Endothelial cell of umbilical vein (primary cell): Measurements from ENCODE around the gene ATP4A. TPM values are rescaled to one million over a fixed set of nuclear protein-coding genes. Genes with fewer than 3 reads are reported as not detected.

Source experiments
- BruUV-seq: library from RNA; stranded (reverse); fragments of 400-500 nt; replicated peaks from 2 replicates; lab custom pipeline; 2021; lab: Mats Ljungman, UMichigan
- CTCF ChIA-PET: fragments of 300-600, 350-600 bp; sonication (Branson Sonifier 250); formaldehyde crosslinking; loops from one replicate; lab custom pipeline; 2021; ENCODE audit warnings: antibody characterized with exemption, inconsistent platforms; lab: Charles Lee
- POLR2A ChIA-PET: fragments of 300-600, 350-600 bp; sonication (Branson Sonifier 250); formaldehyde crosslinking; loops from one replicate; lab custom pipeline; 2021; ENCODE audit warnings: antibody characterized with exemption, inconsistent platforms; lab: Charles Lee
- DNase-seq: peaks from one replicate; pipeline ENCODE4 v3.0.0-alpha.2; 2011; ENCODE audit warnings: low read depth, low spot score
- FAIRE-seq: peaks from 2 replicates; lab custom pipeline; 2011; peaks lifted over from hg19 to GRCh38; lab: Jason Lieb, UNC
- H2AFZ ChIP-seq: 2 replicates; pipeline ENCODE4 v1.6.0; 2012; ENCODE audit warnings: low read depth, low read length, control low read depth, inconsistent platforms
- H3K27ac ChIP-seq: 2 replicates; pipeline ENCODE4 v1.5.1; 2011; ENCODE audit warnings: low read depth, mild to moderate bottlenecking, control low read depth, low read length, moderate library complexity; ENCODE audit not compliant: insufficient read depth
- H3K27me3 ChIP-seq, 2 experiments: 2 replicates each; pipeline versions ENCODE4 v1.6.0 to v1.6.1; 2011; ENCODE audit warnings: low read length in 2 of 2, mixed read lengths in 1 of 2; ENCODE audit not compliant: control insufficient read depth in 2 of 2, insufficient read depth in 2 of 2
- H3K36me3 ChIP-seq, 2 experiments: 2 replicates in 1 of 2; 3 replicates in 1 of 2; pipeline ENCODE4 v1.5.1; 2011; ENCODE audit warnings: low read length in 2 of 2, mild to moderate bottlenecking in 1 of 2, moderate library complexity in 1 of 2; ENCODE audit not compliant: control insufficient read depth in 2 of 2, insufficient read depth in 2 of 2; ENCODE audit errors: extremely low read depth in 1 of 2
- H3K4me1 ChIP-seq: 3 replicates; pipeline ENCODE4 v1.5.1; 2011; ENCODE audit warnings: mild to moderate bottlenecking, low read length; ENCODE audit not compliant: control insufficient read depth, insufficient read depth; ENCODE audit errors: extremely low read depth
- H3K4me2 ChIP-seq: 2 replicates; pipeline ENCODE4 v1.6.1; 2011; ENCODE audit warnings: low read length, control low read depth, mixed read lengths; ENCODE audit not compliant: insufficient read depth
- H3K4me3 ChIP-seq, 3 experiments: fragments of 200-600 bp in 1 of 3; sonication (generic), shearing (Covaris generic) in 1 of 3; replicated peaks in 1 of 3; 2 replicates each; pipeline ENCODE4 v1.5.1; 2011 to 2016; ENCODE audit warnings: control low read depth in 3 of 3, low read length in 3 of 3, mild to moderate bottlenecking in 2 of 3, inconsistent platforms in 1 of 3, low read depth in 1 of 3, moderate library complexity in 1 of 3; ENCODE audit not compliant: insufficient read depth in 1 of 3
- H3K79me2 ChIP-seq: 2 replicates; pipeline ENCODE4 v1.6.0; 2012; ENCODE audit warnings: low read length, inconsistent platforms; ENCODE audit not compliant: control insufficient read depth, insufficient read depth
- H3K9ac ChIP-seq: replicated peaks from 2 replicates; pipeline ENCODE3; 2011; ENCODE audit warnings: low read length, control low read depth; ENCODE audit not compliant: insufficient read depth; ENCODE audit errors: extremely low read depth
- H3K9me1 ChIP-seq: replicated peaks from 3 replicates; pipeline ENCODE4 v1.6.0; 2011; ENCODE audit warnings: mild to moderate bottlenecking, low read length; ENCODE audit not compliant: control insufficient read depth, insufficient read depth; ENCODE audit errors: extremely low read depth
- H3K9me3 ChIP-seq: replicated peaks from 2 replicates; pipeline ENCODE4 v1.5.1; 2012; ENCODE audit warnings: low read length, inconsistent platforms; ENCODE audit not compliant: control insufficient read depth, insufficient read depth
- H4K20me1 ChIP-seq: replicated peaks from 2 replicates; pipeline ENCODE3; 2011; ENCODE audit warnings: mild to moderate bottlenecking, low read length; ENCODE audit not compliant: control insufficient read depth, insufficient read depth; ENCODE audit errors: extremely low read depth
- EZH2 ChIP-seq: IDR thresholded peaks from 2 replicates; pipeline ENCODE4 v1.6.1; 2012; ENCODE audit warnings: borderline replicate concordance, low read depth, mild to moderate bottlenecking, moderate library complexity, low read length, inconsistent platforms; ENCODE audit not compliant: severe bottlenecking
- FOS ChIP-seq: IDR thresholded peaks from 2 replicates; pipeline ENCODE4 v1.6.1; 2011; ENCODE audit warnings: mild to moderate bottlenecking, low read length, moderate library complexity, borderline replicate concordance; ENCODE audit not compliant: insufficient read depth
- GATA2 ChIP-seq: IDR thresholded peaks from 2 replicates; pipeline ENCODE4 v1.7.0; 2011; ENCODE audit warnings: low read depth, mild to moderate bottlenecking, moderate library complexity, mixed read lengths, low read length; ENCODE audit not compliant: insufficient read length, insufficient read depth
- JUN ChIP-seq: IDR thresholded peaks from 2 replicates; pipeline ENCODE4 v1.6.1; 2011; ENCODE audit warnings: borderline replicate concordance, low read depth; ENCODE audit not compliant: insufficient read length, insufficient read depth
- MYC ChIP-seq: IDR thresholded peaks from one replicate; pipeline ENCODE4 v1.6.1; 2011; ENCODE audit warnings: mild to moderate bottlenecking, low read depth, low read length
- POLR2A ChIP-seq: IDR thresholded peaks from 2 replicates; pipeline ENCODE4 v1.6.1; 2012; ENCODE audit warnings: low read depth, mild to moderate bottlenecking, control low read depth, low read length
- POLR2AphosphoS5 ChIP-seq: IDR thresholded peaks from 2 replicates; pipeline ENCODE4 v1.6.1; 2012; ENCODE audit warnings: low read depth, mild to moderate bottlenecking, control low read depth, low read length, moderate library complexity; ENCODE audit not compliant: insufficient read depth
- dilution Hi-C: fragments of 300-500 bp; cut with MboI; formaldehyde crosslinking; loops from one replicate; pipeline ENCODE4 v1.15.0; 2019; ENCODE audit warnings: low sequenced_read_pairs; ENCODE audit not compliant: extremely low pct_ligation_motif_present
- intact Hi-C: fragments of 100-400 bp; cut with micrococcal nuclease; formaldehyde crosslinking; loops from one replicate; pipeline ENCODE4 v1.10.0; 2022
- polyA plus RNA-seq, 4 experiments: library from polyadenylated mRNA; depleted of rRNA in 3 of 4; stranded (reverse) in 3 of 4; unstranded in 1 of 4; fragments of >200 nt; gene quantifications; 2 replicates each; pipeline versions ENCODE4 v1.2.1 to v1.2.3, GENCODE V29; 2011 to 2012; ENCODE audit warnings: missing spikeins in 1 of 4
- total RNA-seq: library from RNA; stranded (reverse); gene quantifications from 2 replicates; pipeline ENCODE4 v1.2.3, GENCODE V29; 2021
- TF ChIP-seq, protein P1 (sequence below): IDR thresholded peaks from 2 replicates; pipeline ENCODE4 v1.6.1; 2011; ENCODE audit not compliant: insufficient read depth, insufficient read length
- TF ChIP-seq, protein P2 (sequence below), 2 donors: IDR thresholded peaks; 1 replicate in 1 of 2; 2 replicates in 1 of 2; pipeline ENCODE4 v1.5.1; 2011; ENCODE audit warnings: low read length in 2 of 2, mild to moderate bottlenecking in 2 of 2, moderate library complexity in 2 of 2, control low read depth in 1 of 2, inconsistent platforms in 1 of 2, low read depth in 1 of 2; ENCODE audit not compliant: insufficient read depth in 1 of 2; ENCODE audit errors: extremely low read depth in 1 of 2

The ATP4A gene
- total and polyA plus RNA-seq, 2 donors (not counting 3 experiments of a cell fraction or from before 2014, with no cell fraction given) = not detected

DNA sequence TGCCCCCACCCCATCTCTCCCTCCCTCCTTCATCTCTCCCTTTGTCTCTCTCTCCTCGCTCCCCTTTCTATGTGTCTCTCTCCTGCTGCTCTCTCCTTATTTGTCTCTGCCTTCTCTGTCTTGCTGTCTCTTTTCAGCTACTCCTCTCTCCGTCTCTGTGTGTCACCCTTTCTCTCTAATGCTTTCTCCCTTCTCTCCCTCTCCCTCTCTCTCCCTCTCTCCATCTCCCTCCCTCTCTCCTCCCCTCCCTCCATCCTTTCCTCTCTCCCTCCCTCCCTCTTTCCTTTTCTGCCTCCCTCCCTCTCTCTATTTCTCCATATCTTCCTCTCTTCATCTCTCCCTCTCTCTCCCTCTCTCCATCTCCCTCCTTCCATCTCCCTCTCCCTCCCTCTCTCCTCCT is 682 bp downstream of the ATP4A start:
- ChIA-PET POLR2A (no interaction called here), CTCF (interaction anchor here (1.5 kb wide), 1 partner anchor 14 kb away, joined by 6 read pairs; no protein-coding TSS in a partner anchor)
- dilution Hi-C loops (no loop called here), intact Hi-C loops (no loop called here)
- H3K4me3 ChIP-seq = no peak overlapping the region
- no peak overlapping the region for H3K4me2 ChIP-seq
- peaks cover 0 to 4% of the 10 kb centered on the region in 2 experiments for H3K27me3 ChIP-seq
- H3K79me2 ChIP-seq = no peaks in the 10 kb centered on the region
- H3K9me3 ChIP-seq = no peaks in the 10 kb centered on the region
- BruUV-seq = no TSS peak
- no peaks in the 10 kb centered on the region for H3K4me1 ChIP-seq
- H2AFZ ChIP-seq = no peak overlapping the region
- DNase-seq = no peak
- FAIRE-seq = no peak
- no peak overlapping the region for H3K27ac ChIP-seq
- H3K36me3 ChIP-seq = no peaks in the 10 kb centered on the region
- TF ChIP-seq POLR2AphosphoS5 (no peak), JUN (no peak), MYC (no peak)
- H3K9ac ChIP-seq = no peak overlapping the region
- no peaks in the 10 kb centered on the region for H4K20me1 ChIP-seq
- no peaks in the 10 kb centered on the region for H3K9me1 ChIP-seq

DNA sequence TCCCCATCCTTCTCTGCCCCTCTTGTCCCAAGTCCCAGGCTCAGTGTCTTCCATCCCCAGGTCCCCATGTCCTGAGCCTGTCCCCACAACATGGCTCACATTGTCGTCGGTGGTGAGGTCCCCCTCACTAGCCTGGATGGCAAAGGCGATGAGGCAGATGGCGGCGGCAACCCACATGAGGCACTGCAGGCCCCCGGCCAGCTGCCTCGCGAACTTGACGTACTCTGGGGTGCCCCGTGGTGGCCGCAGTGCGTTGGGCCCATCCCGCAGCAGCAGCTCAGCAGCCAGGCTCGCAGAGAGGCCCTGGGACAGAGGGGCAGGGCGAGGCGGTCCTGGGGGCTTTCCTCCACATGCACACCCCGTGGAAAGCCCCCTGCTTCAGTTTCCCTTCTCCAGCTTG is 1.1 kb downstream of the ATP4A start:
- H3K36me3 ChIP-seq = no peaks in the 10 kb centered on the region
- H4K20me1 ChIP-seq = no peaks in the 10 kb centered on the region
- H3K9me3 ChIP-seq = no peaks in the 10 kb centered on the region
- peaks cover 0 to 4% of the 10 kb centered on the region in 2 experiments for H3K27me3 ChIP-seq
- DNase-seq (no peak), FAIRE-seq (no peak)
- H3K4me3 ChIP-seq = no peak overlapping the region
- BruUV-seq = no TSS peak
- no peak overlapping the region for H3K9ac ChIP-seq
- TF ChIP-seq JUN (no peak), POLR2AphosphoS5 (no peak), GATA2 (no peak), MYC (no peak), EZH2 (no peak), FOS (no peak), POLR2A (no peak)
- TF ChIP-seq, protein P1, sequence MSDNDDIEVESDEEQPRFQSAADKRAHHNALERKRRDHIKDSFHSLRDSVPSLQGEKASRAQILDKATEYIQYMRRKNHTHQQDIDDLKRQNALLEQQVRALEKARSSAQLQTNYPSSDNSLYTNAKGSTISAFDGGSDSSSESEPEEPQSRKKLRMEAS = no peak
- TF ChIP-seq, protein P2, sequence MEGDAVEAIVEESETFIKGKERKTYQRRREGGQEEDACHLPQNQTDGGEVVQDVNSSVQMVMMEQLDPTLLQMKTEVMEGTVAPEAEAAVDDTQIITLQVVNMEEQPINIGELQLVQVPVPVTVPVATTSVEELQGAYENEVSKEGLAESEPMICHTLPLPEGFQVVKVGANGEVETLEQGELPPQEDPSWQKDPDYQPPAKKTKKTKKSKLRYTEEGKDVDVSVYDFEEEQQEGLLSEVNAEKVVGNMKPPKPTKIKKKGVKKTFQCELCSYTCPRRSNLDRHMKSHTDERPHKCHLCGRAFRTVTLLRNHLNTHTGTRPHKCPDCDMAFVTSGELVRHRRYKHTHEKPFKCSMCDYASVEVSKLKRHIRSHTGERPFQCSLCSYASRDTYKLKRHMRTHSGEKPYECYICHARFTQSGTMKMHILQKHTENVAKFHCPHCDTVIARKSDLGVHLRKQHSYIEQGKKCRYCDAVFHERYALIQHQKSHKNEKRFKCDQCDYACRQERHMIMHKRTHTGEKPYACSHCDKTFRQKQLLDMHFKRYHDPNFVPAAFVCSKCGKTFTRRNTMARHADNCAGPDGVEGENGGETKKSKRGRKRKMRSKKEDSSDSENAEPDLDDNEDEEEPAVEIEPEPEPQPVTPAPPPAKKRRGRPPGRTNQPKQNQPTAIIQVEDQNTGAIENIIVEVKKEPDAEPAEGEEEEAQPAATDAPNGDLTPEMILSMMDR (IDR thresholded peaks at IDR 0.05; ENCODE audit: extremely low read depth in 1 of 2, insufficient read depth in 1 of 2, low read depth in 1 of 2, low read length in 2 of 2) = no peak
- H2AFZ ChIP-seq = no peak overlapping the region
- no peak overlapping the region for H3K4me2 ChIP-seq
- dilution Hi-C loops = no loop called here
- H3K27ac ChIP-seq = no peak overlapping the region
- intact Hi-C loops = no loop called here
- no peaks in the 10 kb centered on the region for H3K79me2 ChIP-seq
- CTCF ChIA-PET = interaction anchor here (1.5 kb wide), 1 partner anchor 14 kb away, joined by 6 read pairs; no protein-coding TSS in a partner anchor
- H3K9me1 ChIP-seq = no peaks in the 10 kb centered on the region
- POLR2A ChIA-PET = no interaction called here
- H3K4me1 ChIP-seq = no peaks in the 10 kb centered on the region
